ENCODE measurements around the gene VPS26A. TPM values are rescaled to one million over a fixed set of nuclear protein-coding genes. Genes with fewer than 3 reads are reported as not detected.
"Not testable (repeated sequence)": the region's sequence is repeated elsewhere in the genome, so short reads cannot be mapped to it uniquely, and the experiment has no call there.

The VPS26A gene
- total and polyA plus RNA-seq, 2 donors (not counting 3 experiments of a cell fraction or from before 2014, with no cell fraction given), result 11.7 to 60.3 TPM

GRCh38 chr10:69141304-69141703 lies 17.3 kb downstream of the VPS26A start:
- FAIRE-seq (no peak), DNase-seq (ENCODE audit: low read depth, low spot score) (no peak)
- no peak overlapping the region for H3K4me2 ChIP-seq (ENCODE audit: insufficient read depth, low read length)
- ChIA-PET POLR2A (no interaction called here), CTCF (interaction anchor here (1.2 kb wide), 1 partner anchor 30 kb away, joined by 3 read pairs; no protein-coding TSS in a partner anchor)
- BruUV-seq (replicated peaks), result no TSS peak
- no peak overlapping the region for H3K27ac ChIP-seq (ENCODE audit: insufficient read depth, low read depth, low read length)
- H3K79me2 ChIP-seq (ENCODE audit: control insufficient read depth, insufficient read depth, low read length), result peaks cover 55% of the 10 kb centered on the region
- H3K4me1 ChIP-seq (ENCODE audit: control insufficient read depth, extremely low read depth, insufficient read depth, low read length), result no peaks in the 10 kb centered on the region
- no peaks in the 10 kb centered on the region for H3K9me3 ChIP-seq (replicated peaks; ENCODE audit: control insufficient read depth, insufficient read depth, low read length)
- H3K4me3 ChIP-seq (replicated peaks in 1 of 3; ENCODE audit: insufficient read depth in 1 of 3, low read depth in 1 of 3, low read length in 3 of 3), result no peak overlapping the region
- dilution Hi-C loops (cut with MboI; ENCODE audit: extremely low pct_ligation_motif_present, low sequenced_read_pairs) (no loop called here), intact Hi-C loops (cut with micrococcal nuclease) (no loop called here)
- H2AFZ ChIP-seq (ENCODE audit: low read depth, low read length), result no peak overlapping the region
- peaks cover 2% of the 10 kb centered on the region for H3K9me1 ChIP-seq (replicated peaks; ENCODE audit: control insufficient read depth, extremely low read depth, insufficient read depth, low read length)
- H3K36me3 ChIP-seq (ENCODE audit: control insufficient read depth in 2 of 2, extremely low read depth in 1 of 2, insufficient read depth in 2 of 2, low read length in 2 of 2), result peaks cover 0 to 2% of the 10 kb centered on the region in 2 experiments
- TF ChIP-seq POLR2AphosphoS5 (IDR thresholded peaks at IDR 0.05; ENCODE audit: insufficient read depth, low read depth, low read length) (no peak), MYC (IDR thresholded peaks at IDR 0.05; ENCODE audit: low read depth, low read length) (no peak), EZH2 (IDR thresholded peaks at IDR 0.05; ENCODE audit: borderline replicate concordance, low read depth, low read length, severe bottlenecking) (no peak), FOS (IDR thresholded peaks at IDR 0.05; ENCODE audit: borderline replicate concordance, insufficient read depth, low read length) (no peak), MAX (IDR thresholded peaks at IDR 0.05; ENCODE audit: insufficient read depth, insufficient read length) (no peak), GATA2 (IDR thresholded peaks at IDR 0.05; ENCODE audit: insufficient read depth, insufficient read length, low read depth, low read length) (no peak), CTCF (IDR thresholded peaks at IDR 0.05; ENCODE audit: extremely low read depth in 1 of 2, insufficient read depth in 1 of 2, low read depth in 1 of 2, low read length in 2 of 2) (no peak), POLR2A (IDR thresholded peaks at IDR 0.05; ENCODE audit: low read depth, low read length) (no peak), JUN (IDR thresholded peaks at IDR 0.05; ENCODE audit: borderline replicate concordance, insufficient read depth, insufficient read length, low read depth) (no peak)
- no peak overlapping the region for H3K9ac ChIP-seq (replicated peaks; ENCODE audit: extremely low read depth, insufficient read depth, low read length)
- H4K20me1 ChIP-seq (replicated peaks; ENCODE audit: control insufficient read depth, extremely low read depth, insufficient read depth, low read length), result no peaks in the 10 kb centered on the region
- no peaks in the 10 kb centered on the region for H3K27me3 ChIP-seq (ENCODE audit: control insufficient read depth in 2 of 2, insufficient read depth in 2 of 2, low read length in 2 of 2)

GRCh38 chr10:69142074-69142473 lies 18.1 kb downstream of the VPS26A start:
- FAIRE-seq; H3K27ac ChIP-seq (ENCODE audit: insufficient read depth, low read depth, low read length); H3K4me3 ChIP-seq (replicated peaks in 1 of 3; ENCODE audit: insufficient read depth in 1 of 3, low read depth in 1 of 3, low read length in 3 of 3); H2AFZ ChIP-seq (ENCODE audit: low read depth, low read length); H3K9ac ChIP-seq (replicated peaks; ENCODE audit: extremely low read depth, insufficient read depth, low read length); dilution Hi-C loops (cut with MboI; ENCODE audit: extremely low pct_ligation_motif_present, low sequenced_read_pairs); intact Hi-C loops (cut with micrococcal nuclease); H3K4me2 ChIP-seq (ENCODE audit: insufficient read depth, low read length); H3K36me3 ChIP-seq (ENCODE audit: control insufficient read depth in 2 of 2, extremely low read depth in 1 of 2, insufficient read depth in 2 of 2, low read length in 2 of 2); H3K9me1 ChIP-seq (replicated peaks; ENCODE audit: control insufficient read depth, extremely low read depth, insufficient read depth, low read length); H4K20me1 ChIP-seq (replicated peaks; ENCODE audit: control insufficient read depth, extremely low read depth, insufficient read depth, low read length); H3K9me3 ChIP-seq (replicated peaks; ENCODE audit: control insufficient read depth, insufficient read depth, low read length); H3K4me1 ChIP-seq (ENCODE audit: control insufficient read depth, extremely low read depth, insufficient read depth, low read length); H3K27me3 ChIP-seq (ENCODE audit: control insufficient read depth in 2 of 2, insufficient read depth in 2 of 2, low read length in 2 of 2); BruUV-seq (replicated peaks); DNase-seq (ENCODE audit: low read depth, low spot score); POLR2A ChIA-PET: not testable (repeated sequence)
- H3K79me2 ChIP-seq (ENCODE audit: control insufficient read depth, insufficient read depth, low read length), result peaks cover 62% of the 10 kb centered on the region
- CTCF ChIA-PET, result interaction anchor here (1.2 to 1.3 kb wide), 2 partner anchors 137 to 161 kb away, joined by 4 to 6 read pairs; no protein-coding TSS in a partner anchor
